Medulla oblongata (tissue), 1 donor: Measurements from ENCODE around the gene ERBB2.

Experiments used
- DNase-seq: peaks from one replicate; pipeline ENCODE4 v3.0.0-alpha.2; 2015; ENCODE audit errors: extremely low spot score

The ERBB2 gene

GRCh38 chr17:39699818-39700147 is at the start of gene ERBB2:
Gene ERBB2, plus strand, starts transcription at chr17:39700064. Its CDS starts 175 bp downstream, at chr17:39700239.
- peak; percentile 50 for DNase-seq

GRCh38 chr17:39650121-39650579 is 49.7 kb upstream of the ERBB2 start:
- no peak for DNase-seq

GRCh38 chr17:39651923-39652586 is 47.8 kb upstream of the ERBB2 start:
- DNase-seq: no peak

GRCh38 chr17:39652587-39653315 is 47.1 kb upstream of the ERBB2 start:
- peak; percentile 89 for DNase-seq

- DNase-seq: no peak
Observed at GRCh38 chr17:39653316-39653661, 46.6 kb upstream of the ERBB2 start.

- DNase-seq: peak; percentile 84
Observed at GRCh38 chr17:39653662-39654331, 46.1 kb upstream of the ERBB2 start.

GRCh38 chr17:39655105-39655504 is 44.8 kb upstream of the ERBB2 start:
- DNase-seq: no peak

GRCh38 chr17:39658346-39658745 is 41.5 kb upstream of the ERBB2 start:
- no peak for DNase-seq

GRCh38 chr17:39658760-39659159 is 41.1 kb upstream of the ERBB2 start:
- no peak for DNase-seq

GRCh38 chr17:39659279-39660010 is 40.4 kb upstream of the ERBB2 start:
- DNase-seq: peak; percentile 56

- no peak for DNase-seq
Observed at GRCh38 chr17:39660011-39660360, 39.9 kb upstream of the ERBB2 start.

GRCh38 chr17:39660397-39661385 is 39.2 kb upstream of the ERBB2 start:
- no peak for DNase-seq

- DNase-seq: no peak
Observed at GRCh38 chr17:39661744-39662541, 37.9 kb upstream of the ERBB2 start.

- no peak for DNase-seq
Observed at GRCh38 chr17:39662551-39663339, 37.1 kb upstream of the ERBB2 start.

- DNase-seq: no peak
Observed at GRCh38 chr17:39663340-39663687, 36.5 kb upstream of the ERBB2 start.

GRCh38 chr17:39663688-39664580 is 35.9 kb upstream of the ERBB2 start:
- DNase-seq: no peak

- DNase-seq: no peak
Observed at GRCh38 chr17:39664581-39665561, 35.0 kb upstream of the ERBB2 start, which contains the start of gene TCAP. Gene TCAP, plus strand, starts transcription at chr17:39665349. Its CDS starts 11 bp downstream, at chr17:39665360.
